Breast epithelium (tissue), 4 donors: ENCODE measurements around the gene TUBB8. TPM values are rescaled to one million over a fixed set of nuclear protein-coding genes. Genes with fewer than 3 reads are reported as not detected.

Experiments
- DNase-seq, 2 donors: peaks; one replicate each; pipeline ENCODE4 v3.0.0-alpha.2; 2019; ENCODE audit warnings: low spot score in 2 of 2
- H3K27ac ChIP-seq, 2 donors: fragments of 200-600 bp; sonication (generic) in 1 of 2; one replicate each; pipeline ENCODE4 v1.5.1; 2016 to 2019; ENCODE audit warnings: mild to moderate bottlenecking in 1 of 2
- H3K27me3 ChIP-seq, 2 donors: fragments of 200-600 bp; sonication (generic) in 1 of 2; one replicate each; pipeline versions ENCODE4 v1.5.1 to v1.6.0; 2017 to 2019; ENCODE audit warnings: control low read depth in 1 of 2, mild to moderate bottlenecking in 1 of 2
- H3K36me3 ChIP-seq: fragments of 200-600 bp; one replicate; pipeline ENCODE4 v1.5.1; 2019
- H3K4me1 ChIP-seq, 2 donors: fragments of 200-600 bp; sonication (generic); one replicate each; pipeline ENCODE4 v1.5.1; 2016 to 2019; ENCODE audit warnings: control low read depth in 1 of 2
- H3K4me3 ChIP-seq, 3 donors: fragments of 200-600 bp; sonication (generic); 1 replicate in 2 of 3; 2 replicates in 1 of 3; pipeline ENCODE4 v1.5.1; 2016 to 2019; ENCODE audit warnings: mild to moderate bottlenecking in 3 of 3, moderate library complexity in 2 of 3
- H3K9me3 ChIP-seq, 2 donors: fragments of 200-600 bp; sonication (generic) in 1 of 2; one replicate each; pipeline ENCODE4 v1.5.1; 2016 to 2019; ENCODE audit warnings: control low read depth in 1 of 2
- POLR2A ChIP-seq: fragments of 450-650 bp; IDR thresholded peaks from one replicate; pipeline ENCODE4 v1.6.1; 2016; ENCODE audit warnings: antibody characterized with exemption, mild to moderate bottlenecking, moderate library complexity
- POLR2AphosphoS5 ChIP-seq, 3 donors: sonication (generic); formaldehyde crosslinking; IDR thresholded peaks; one replicate each; pipeline ENCODE4 v1.6.1; 2017; ENCODE audit warnings: antibody characterized with exemption in 3 of 3
- intact Hi-C: fragments of 100-400 bp; cut with DNase I; formaldehyde crosslinking; loops from one replicate; pipeline ENCODE4 v1.15.1; 2023; ENCODE audit warnings: low total_unique reads
- total RNA-seq, 3 donors: library from RNA; depleted of rRNA; stranded (reverse); fragments of >200 nt; gene quantifications; one replicate each; pipeline ENCODE4 v1.1.0, GENCODE V29; 2016
- TF ChIP-seq, protein P1 (sequence below), 3 donors: fragments of 450-650 bp; IDR thresholded peaks; one replicate each; pipeline ENCODE4 v1.5.1; 2016 to 2017; ENCODE audit warnings: antibody characterized with exemption in 3 of 3, mild to moderate bottlenecking in 3 of 3, moderate library complexity in 3 of 3

Gene TUBB8
- under 1 TPM in 1 of 3 donors, not detected in 2; 0.59 TPM for total RNA-seq

DNA sequence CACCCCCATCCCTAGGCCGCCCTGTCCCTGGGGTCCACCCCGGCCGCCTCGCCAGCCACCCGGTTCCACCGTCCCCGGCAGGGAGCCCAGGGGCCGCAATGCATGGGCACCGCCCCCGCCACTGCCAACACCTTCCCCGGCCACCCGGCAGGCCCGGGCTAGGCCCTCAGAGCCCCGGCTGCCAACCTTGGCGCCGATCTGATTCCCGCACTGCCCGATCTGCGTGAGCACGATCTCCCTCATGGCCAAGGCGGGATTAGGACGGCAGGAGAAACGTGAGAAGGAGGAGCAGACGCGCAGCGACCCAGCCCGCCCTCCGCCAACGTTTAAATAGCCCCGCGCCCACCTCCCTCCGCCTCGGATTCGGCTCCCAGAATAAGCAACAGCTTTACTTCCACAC is at the start of gene TUBB8:
Gene TUBB8, minus strand, starts transcription at position 301 of the 400 bp plus-strand sequence. Its CDS starts 58 bp downstream, at position 243.
- TF ChIP-seq, protein P1, sequence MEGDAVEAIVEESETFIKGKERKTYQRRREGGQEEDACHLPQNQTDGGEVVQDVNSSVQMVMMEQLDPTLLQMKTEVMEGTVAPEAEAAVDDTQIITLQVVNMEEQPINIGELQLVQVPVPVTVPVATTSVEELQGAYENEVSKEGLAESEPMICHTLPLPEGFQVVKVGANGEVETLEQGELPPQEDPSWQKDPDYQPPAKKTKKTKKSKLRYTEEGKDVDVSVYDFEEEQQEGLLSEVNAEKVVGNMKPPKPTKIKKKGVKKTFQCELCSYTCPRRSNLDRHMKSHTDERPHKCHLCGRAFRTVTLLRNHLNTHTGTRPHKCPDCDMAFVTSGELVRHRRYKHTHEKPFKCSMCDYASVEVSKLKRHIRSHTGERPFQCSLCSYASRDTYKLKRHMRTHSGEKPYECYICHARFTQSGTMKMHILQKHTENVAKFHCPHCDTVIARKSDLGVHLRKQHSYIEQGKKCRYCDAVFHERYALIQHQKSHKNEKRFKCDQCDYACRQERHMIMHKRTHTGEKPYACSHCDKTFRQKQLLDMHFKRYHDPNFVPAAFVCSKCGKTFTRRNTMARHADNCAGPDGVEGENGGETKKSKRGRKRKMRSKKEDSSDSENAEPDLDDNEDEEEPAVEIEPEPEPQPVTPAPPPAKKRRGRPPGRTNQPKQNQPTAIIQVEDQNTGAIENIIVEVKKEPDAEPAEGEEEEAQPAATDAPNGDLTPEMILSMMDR (IDR thresholded peaks at IDR 0.05): no peak
- TF ChIP-seq POLR2AphosphoS5 (IDR thresholded peaks at IDR 0.05) (no peak), POLR2A (no peak)
- H3K27ac ChIP-seq: no peak within 1 kb of the TSS
- no peaks in the 10 kb centered on the region for H3K4me1 ChIP-seq
- H3K9me3 ChIP-seq: no peaks in the 10 kb centered on the region
- H3K27me3 ChIP-seq: no peaks in the 10 kb centered on the region
- no peak for DNase-seq
- H3K4me3 ChIP-seq: no peak within 1 kb of the TSS
- intact Hi-C loops: no loop called here
- no peaks in the 10 kb centered on the region for H3K36me3 ChIP-seq

DNA sequence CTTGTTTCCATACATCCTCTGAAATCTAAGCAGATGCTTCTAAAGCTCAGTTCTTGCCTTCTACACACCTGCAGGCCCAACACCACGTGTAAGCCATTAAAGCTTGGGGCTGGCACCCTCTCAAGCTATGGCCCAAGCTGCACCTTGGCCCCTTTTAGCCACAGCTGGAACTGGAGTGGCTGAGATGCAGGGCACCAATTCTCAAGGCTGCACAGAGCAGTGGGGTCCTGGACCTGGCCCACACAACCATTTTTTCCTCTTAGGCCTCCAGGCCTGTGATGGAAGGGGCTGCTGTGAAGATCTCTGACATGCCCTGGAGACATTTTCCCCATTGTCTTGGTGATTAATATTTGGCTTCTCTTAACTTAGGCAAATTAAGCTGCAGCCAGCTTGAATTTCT is 47.4 kb upstream of the TUBB8 start:
- no peak for TF ChIP-seq POLR2A
- TF ChIP-seq, protein P1 (IDR thresholded peaks at IDR 0.05): no peak
- no peak for TF ChIP-seq POLR2AphosphoS5 (IDR thresholded peaks at IDR 0.05)
- H3K4me3 ChIP-seq: no peak overlapping the region
- peaks cover 0 to 6% of the 10 kb centered on the region in 2 donors for H3K4me1 ChIP-seq
- no peak overlapping the region for H3K27ac ChIP-seq
- H3K27me3 ChIP-seq: no peaks in the 10 kb centered on the region
- intact Hi-C loops: no loop called here
- no peaks in the 10 kb centered on the region for H3K36me3 ChIP-seq
- H3K9me3 ChIP-seq: peaks cover 13 to 25% of the 10 kb centered on the region in 2 donors
- no peak for DNase-seq

DNA sequence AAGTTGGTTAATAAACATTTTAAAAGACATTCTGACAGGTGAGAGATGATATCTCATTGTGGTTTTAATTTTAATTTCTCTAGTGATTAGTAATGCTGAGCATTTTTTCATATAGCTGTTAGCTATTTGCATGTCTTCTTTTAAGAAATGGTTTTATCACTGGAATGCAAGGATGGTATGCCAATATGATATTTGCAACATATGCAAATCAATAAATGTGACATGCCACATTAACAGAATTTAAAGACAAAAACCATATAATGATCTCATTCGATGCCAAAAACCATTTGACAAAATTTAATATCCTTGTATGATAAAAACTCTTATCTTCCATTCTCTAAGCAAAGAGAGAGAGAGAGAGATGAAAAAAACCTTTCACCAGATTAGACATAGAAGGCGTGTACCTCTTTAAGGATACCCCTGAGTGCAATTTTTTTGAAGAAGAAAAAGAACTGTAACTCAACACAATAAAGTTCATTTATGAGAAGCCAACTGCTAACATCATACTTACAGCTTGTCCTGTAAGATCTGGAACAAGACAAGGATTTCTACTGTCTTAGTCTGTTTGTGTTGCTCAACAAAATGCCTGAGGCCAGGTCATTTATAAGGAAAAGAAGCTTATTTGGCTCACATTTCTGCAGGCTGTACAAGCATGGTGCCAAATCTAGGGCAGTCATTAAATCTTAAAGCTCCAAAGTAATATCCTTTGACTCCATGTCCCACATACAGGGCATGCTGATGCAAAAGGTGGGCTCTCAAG is 46.4 kb upstream of the TUBB8 start:
- Histone ChIP-seq H3K36me3 (no peaks in the 10 kb centered on the region), H3K9me3 (peaks cover 13 to 25% of the 10 kb centered on the region in 2 donors), H3K4me1 (peaks cover 0 to 6% of the 10 kb centered on the region in 2 donors), H3K4me3 (no peak overlapping the region), H3K27me3 (no peaks in the 10 kb centered on the region), H3K27ac (no peak overlapping the region)
- TF ChIP-seq, protein P1 (IDR thresholded peaks at IDR 0.05): no peak
- no peak for TF ChIP-seq POLR2A
- intact Hi-C loops: no loop called here
- DNase-seq: no peak

DNA sequence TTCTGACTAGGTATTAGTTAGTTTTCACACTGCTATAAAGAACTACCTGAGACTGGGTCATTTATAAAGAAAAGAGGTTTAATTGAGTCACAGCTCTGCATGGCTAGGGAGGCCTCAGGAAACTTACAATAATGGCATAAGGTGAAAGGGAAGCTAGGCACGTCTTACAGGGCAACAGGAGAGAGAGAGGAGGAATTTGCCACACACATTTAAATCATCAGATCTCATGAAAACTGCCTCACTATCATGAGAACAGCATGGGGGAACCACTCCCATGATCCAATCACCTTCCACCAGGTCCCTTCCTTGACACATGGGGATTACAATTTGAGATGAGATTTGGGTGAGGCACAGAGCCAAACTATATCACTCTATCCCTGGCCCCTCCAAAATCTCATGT is 45.5 kb upstream of the TUBB8 start:
- Histone ChIP-seq H3K27me3 (no peaks in the 10 kb centered on the region), H3K9me3 (peaks cover 13 to 25% of the 10 kb centered on the region in 2 donors), H3K4me1 (peaks cover 0 to 6% of the 10 kb centered on the region in 2 donors), H3K4me3 (no peak overlapping the region), H3K27ac (no peak overlapping the region), H3K36me3 (no peaks in the 10 kb centered on the region)
- no peak for DNase-seq
- intact Hi-C loops: no loop called here
- TF ChIP-seq, protein P1 (IDR thresholded peaks at IDR 0.05): no peak

DNA sequence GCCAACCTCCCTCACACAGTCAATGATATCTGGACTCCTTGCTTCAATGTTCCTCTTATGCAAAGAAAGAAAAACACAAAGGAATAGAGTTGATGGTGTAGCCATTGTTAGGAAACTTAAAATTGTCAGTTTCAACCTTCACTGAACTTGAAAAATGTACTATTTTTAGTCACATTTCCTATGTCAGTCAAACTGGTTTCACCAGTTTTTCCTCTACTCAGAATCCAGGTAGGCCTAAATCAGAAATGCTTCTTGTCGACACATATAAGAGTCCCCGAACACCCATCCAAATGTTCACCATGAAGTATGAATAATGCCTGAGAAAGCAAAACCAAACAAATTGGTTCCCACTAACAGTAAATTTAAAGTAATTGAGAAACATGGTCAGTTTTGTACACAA is 43.8 kb upstream of the TUBB8 start:
- Histone ChIP-seq H3K36me3 (no peaks in the 10 kb centered on the region), H3K9me3 (peaks cover 13 to 25% of the 10 kb centered on the region in 2 donors), H3K4me3 (no peak overlapping the region), H3K27ac (no peak overlapping the region), H3K4me1 (peaks cover 0 to 6% of the 10 kb centered on the region in 2 donors), H3K27me3 (no peaks in the 10 kb centered on the region)
- TF ChIP-seq POLR2A (no peak), POLR2AphosphoS5 (IDR thresholded peaks at IDR 0.05) (no peak)
- TF ChIP-seq, protein P1 (IDR thresholded peaks at IDR 0.05): no peak
- intact Hi-C loops: no loop called here
- no peak for DNase-seq
